AG08396 (cell line): ENCODE results near the gene NANOS3.

Experiments used
- DNase-seq: peaks from one replicate; pipeline ENCODE4 v3.0.0; 2012; ENCODE audit warnings: low spot score, mixed read lengths

Gene NANOS3

GRCh38 chr19:13876834-13877233 lies at the start of gene NANOS3:
TSS of gene NANOS3 (plus strand) at chr19:13877134. CDS start at chr19:13877249, 115 bp downstream.
- DNase-seq, result no peak

GRCh38 chr19:13827656-13828055 lies 49.3 kb upstream of the NANOS3 start:
- DNase-seq, result no peak

GRCh38 chr19:13830114-13830740 lies 46.7 kb upstream of the NANOS3 start:
- DNase-seq, result no peak

- DNase-seq, result no peak
These were observed 46.0 kb upstream of the NANOS3 start for GRCh38 chr19:13830741-13831536.

- peak; percentile 33 for DNase-seq
These were observed 45.1 kb upstream of the NANOS3 start for GRCh38 chr19:13831537-13832467.

GRCh38 chr19:13833330-13834243 lies 43.3 kb upstream of the NANOS3 start:
- DNase-seq, result peak; percentile 97

- peak; percentile 64 for DNase-seq
These were observed 42.5 kb upstream of the NANOS3 start for GRCh38 chr19:13834244-13835069.

- DNase-seq, result no peak
These were observed 40.9 kb upstream of the NANOS3 start for GRCh38 chr19:13835791-13836723.

- DNase-seq, result no peak
These were observed 38.4 kb upstream of the NANOS3 start for GRCh38 chr19:13838435-13839129.

GRCh38 chr19:13839130-13839937 lies 37.6 kb upstream of the NANOS3 start:
- peak; percentile 79 for DNase-seq

- DNase-seq, result peak; percentile 62
These were observed 37.0 kb upstream of the NANOS3 start for GRCh38 chr19:13839938-13840304.

GRCh38 chr19:13840305-13841085 lies 36.4 kb upstream of the NANOS3 start:
- DNase-seq, result peak; percentile 66

- DNase-seq, result peak; percentile 54
These were observed 35.6 kb upstream of the NANOS3 start for GRCh38 chr19:13841086-13841961.

GRCh38 chr19:13841962-13842290 lies 35.0 kb upstream of the NANOS3 start:
- no peak for DNase-seq

GRCh38 chr19:13842291-13843103 lies 34.4 kb upstream of the NANOS3 start:
- peak; percentile 90 for DNase-seq
